ENCODE results near the gene ERC2.

The ERC2 gene

GRCh38 chr3:55650011-55650410, 818.3 kb downstream of the ERC2 start:
- FAIRE-seq = no peak

GRCh38 chr3:55649554-55649953, 818.7 kb downstream of the ERC2 start:
- no peak for DNase-seq (ENCODE audit: extremely low spot score, insufficient read length, low read depth)
- no peak for FAIRE-seq

More at GRCh38 chr3:55650011-55650410, 818.3 kb downstream of the ERC2 start:
- DNase-seq (ENCODE audit: extremely low spot score, insufficient read length, low read depth) = no peak

GRCh38 chr3:55648591-55649318, 819.5 kb downstream of the ERC2 start:
- FAIRE-seq = no peak

GRCh38 chr3:55647670-55648069, 820.6 kb downstream of the ERC2 start:
- DNase-seq (ENCODE audit: extremely low spot score, insufficient read length, low read depth) (no peak), FAIRE-seq (no peak)

More at GRCh38 chr3:55648591-55649318, 819.5 kb downstream of the ERC2 start:
- no peak for DNase-seq (ENCODE audit: extremely low spot score, insufficient read length, low read depth)

- no peak for FAIRE-seq
- no peak for DNase-seq (ENCODE audit: extremely low spot score, insufficient read length, low read depth)
Measured at GRCh38 chr3:55647063-55647462, 821.2 kb downstream of the ERC2 start.

GRCh38 chr3:55646121-55646520, 822.1 kb downstream of the ERC2 start:
- FAIRE-seq = no peak

GRCh38 chr3:55645422-55645821, 822.8 kb downstream of the ERC2 start:
- FAIRE-seq (no peak), DNase-seq (ENCODE audit: extremely low spot score, insufficient read length, low read depth) (no peak)

More at GRCh38 chr3:55646121-55646520, 822.1 kb downstream of the ERC2 start:
- DNase-seq (ENCODE audit: extremely low spot score, insufficient read length, low read depth) = no peak

- FAIRE-seq (no peak), DNase-seq (ENCODE audit: extremely low spot score, insufficient read length, low read depth) (no peak)
Measured at GRCh38 chr3:55643283-55643682, 825.0 kb downstream of the ERC2 start.

- DNase-seq (ENCODE audit: extremely low spot score, insufficient read length, low read depth) (no peak), FAIRE-seq (no peak)
Measured at GRCh38 chr3:55641964-55642363, 826.3 kb downstream of the ERC2 start.

- DNase-seq (ENCODE audit: extremely low spot score, insufficient read length, low read depth) = no peak
- FAIRE-seq = no peak
Measured at GRCh38 chr3:55639896-55640765, 828.1 kb downstream of the ERC2 start.

GRCh38 chr3:55639143-55639542, 829.1 kb downstream of the ERC2 start:
- no peak for FAIRE-seq
- no peak for DNase-seq (ENCODE audit: extremely low spot score, insufficient read length, low read depth)

GRCh38 chr3:55637906-55638638, 830.2 kb downstream of the ERC2 start:
- DNase-seq (ENCODE audit: extremely low spot score, insufficient read length, low read depth) (no peak), FAIRE-seq (no peak)

GRCh38 chr3:55636300-55637195, 831.7 kb downstream of the ERC2 start:
- DNase-seq (ENCODE audit: extremely low spot score, insufficient read length, low read depth) = no peak
- no peak for FAIRE-seq

GRCh38 chr3:55634345-55634744, 833.9 kb downstream of the ERC2 start:
- DNase-seq (ENCODE audit: extremely low spot score, insufficient read length, low read depth) = no peak
- no peak for FAIRE-seq

GRCh38 chr3:55633333-55633732, 834.9 kb downstream of the ERC2 start:
- no peak for FAIRE-seq
- DNase-seq (ENCODE audit: extremely low spot score, insufficient read length, low read depth) = no peak

- DNase-seq (ENCODE audit: extremely low spot score, insufficient read length, low read depth) (no peak), FAIRE-seq (no peak)
Measured at GRCh38 chr3:55631766-55632331, 836.4 kb downstream of the ERC2 start.

- FAIRE-seq (no peak), DNase-seq (ENCODE audit: extremely low spot score, insufficient read length, low read depth) (no peak)
Measured at GRCh38 chr3:55630921-55631299, 837.4 kb downstream of the ERC2 start.

GRCh38 chr3:55630280-55630920, 837.9 kb downstream of the ERC2 start:
- DNase-seq (ENCODE audit: extremely low spot score, insufficient read length, low read depth) = no peak
- no peak for FAIRE-seq

GRCh38 chr3:55629432-55629831, 838.8 kb downstream of the ERC2 start:
- DNase-seq (ENCODE audit: extremely low spot score, insufficient read length, low read depth) = no peak
- FAIRE-seq = no peak
